GM18502 (cell line): Measurements from ENCODE around the gene LILRB3.
"Not testable (repeated sequence)": the region's sequence is repeated elsewhere in the genome, so short reads cannot be mapped to it uniquely, and the experiment has no call there.

ENCODE experiments used
- ATAC-seq: cut with Tn5 transposase; IDR thresholded peaks from one replicate; pipeline ENCODE4 v1.9.1; 2021; ENCODE audit warnings: mild to moderate bottlenecking; ENCODE audit not compliant: unreplicated experiment, poor library complexity

LILRB3 gene

DNA sequence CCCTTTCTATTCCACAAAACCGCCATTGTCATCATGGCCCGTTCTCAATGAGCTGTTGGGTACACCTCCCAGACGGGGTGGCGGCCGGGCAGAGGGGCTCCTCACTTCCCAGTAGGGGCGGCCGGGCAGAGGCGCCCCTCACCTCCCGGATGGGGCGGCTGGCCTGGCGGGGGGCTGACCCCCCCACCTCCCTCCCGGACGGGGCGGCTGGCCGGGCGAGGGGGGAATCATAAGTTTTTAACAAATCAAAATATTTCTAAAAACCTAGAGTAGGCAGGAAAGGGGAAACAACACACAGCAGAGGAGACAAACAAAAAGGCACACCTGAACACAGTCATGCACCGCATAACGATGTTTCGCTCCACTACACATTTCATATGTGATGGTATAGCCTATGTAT, 8.1 kb downstream of the LILRB3 start:
- ATAC-seq = not testable (repeated sequence)

DNA sequence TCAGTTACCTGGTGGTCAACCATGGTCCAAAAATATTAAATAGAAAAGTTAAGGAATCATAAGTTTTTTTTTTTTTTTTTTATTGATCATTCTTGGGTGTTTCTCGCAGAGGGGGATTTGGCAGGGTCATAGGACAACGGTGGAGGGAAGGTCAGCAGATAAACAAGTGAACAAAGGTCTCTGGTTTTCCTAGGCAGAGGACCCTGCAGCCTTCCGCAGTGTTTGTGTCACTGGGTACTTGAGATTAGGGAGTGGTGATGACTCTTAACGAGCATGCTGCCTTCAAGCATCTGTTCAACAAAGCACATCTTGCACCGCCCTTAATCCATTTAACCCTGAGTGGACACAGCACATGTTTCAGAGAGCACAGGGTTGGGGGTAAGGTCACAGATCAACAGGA, 8.6 kb downstream of the LILRB3 start:
- not testable (repeated sequence) for ATAC-seq

DNA sequence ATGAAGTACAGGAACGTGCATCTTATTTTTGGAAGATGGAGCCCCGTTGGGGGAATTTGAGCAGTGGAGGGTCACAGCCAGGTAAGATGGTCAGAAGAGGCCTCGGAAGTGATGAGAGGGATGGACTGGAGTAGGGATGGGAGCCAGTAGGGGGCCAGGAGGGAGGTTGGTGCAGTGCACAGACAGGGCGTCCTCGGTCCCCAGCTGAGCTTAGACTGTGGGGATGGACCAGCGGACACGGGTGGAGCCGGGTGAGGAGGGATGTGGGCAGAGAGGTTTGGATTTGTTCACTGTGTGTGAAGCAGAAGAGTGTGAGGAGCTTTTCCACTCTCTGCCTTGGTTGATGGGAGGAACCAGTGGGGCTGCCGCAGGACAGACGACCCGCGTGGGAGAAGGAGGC, 11.6 kb downstream of the LILRB3 start:
- no peak for ATAC-seq

DNA sequence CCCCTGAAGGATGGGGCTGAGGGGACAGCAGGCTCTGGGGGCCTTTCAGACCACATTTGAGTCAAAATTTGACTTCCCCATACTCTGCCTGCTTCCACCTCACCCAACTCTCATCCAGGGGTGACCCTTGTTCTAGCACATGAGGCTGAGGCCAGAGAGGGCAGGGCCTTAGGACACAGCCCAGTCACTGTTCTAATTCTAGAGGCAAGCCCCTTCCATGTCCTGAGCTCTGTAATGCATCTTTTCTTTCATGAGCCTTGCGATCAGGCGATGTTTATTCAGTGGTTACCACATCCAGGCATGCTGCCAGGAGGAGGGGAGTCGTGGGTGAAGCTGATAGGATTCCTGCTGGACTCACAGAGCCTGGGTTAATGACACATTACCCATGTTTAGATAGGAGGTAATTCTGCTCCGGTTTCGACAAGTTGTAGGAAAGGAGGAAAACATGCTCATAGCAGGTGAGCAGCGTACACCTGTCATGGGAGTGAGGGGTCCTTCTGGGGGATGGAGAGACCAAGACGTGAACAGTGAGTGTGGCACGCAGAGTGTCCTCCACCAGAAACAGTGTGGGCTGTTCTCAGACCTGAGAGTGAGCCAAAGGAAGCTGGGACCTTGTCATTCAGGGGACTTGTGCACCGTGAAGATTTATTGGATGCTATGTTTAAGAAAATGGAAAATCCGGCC, 12.9 kb downstream of the LILRB3 start:
- ATAC-seq = no peak

DNA sequence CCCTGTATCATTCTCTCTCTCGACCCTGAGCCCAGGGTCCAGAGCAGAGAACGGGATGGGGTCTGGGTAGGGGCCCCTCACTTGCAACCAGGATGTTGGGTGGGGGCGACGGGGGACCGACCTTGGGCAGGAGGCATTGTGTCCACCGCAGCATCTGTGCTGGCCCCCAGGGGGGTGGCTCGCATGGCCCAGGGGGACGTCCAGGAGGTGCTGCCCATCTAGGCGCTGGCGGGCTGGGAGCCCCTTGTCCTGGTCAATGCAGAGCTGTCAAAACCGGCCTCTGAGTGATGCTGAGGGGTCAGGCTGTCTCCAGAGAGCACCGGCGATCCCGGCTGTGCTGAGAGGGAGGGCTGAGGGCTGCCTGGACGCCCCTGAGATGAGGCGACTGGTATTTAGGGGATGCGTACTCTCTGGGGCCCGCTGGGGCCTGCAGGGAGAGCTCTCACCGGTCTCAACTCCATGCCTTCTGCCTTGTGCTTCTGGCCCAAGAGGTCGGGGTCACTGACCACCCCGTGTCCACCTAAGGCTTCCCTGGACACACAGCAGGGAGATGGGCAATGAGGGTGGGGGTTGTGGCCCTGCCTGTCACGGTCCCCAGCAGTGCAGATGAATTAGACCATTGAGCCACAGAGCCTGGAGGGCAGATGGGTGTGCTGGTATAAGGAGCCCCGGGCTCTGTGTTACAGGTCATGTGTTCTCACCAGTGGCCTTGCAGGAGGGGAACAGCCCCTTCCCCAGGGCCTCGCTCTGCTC, 13.6 kb downstream of the LILRB3 start:
- no peak for ATAC-seq

DNA sequence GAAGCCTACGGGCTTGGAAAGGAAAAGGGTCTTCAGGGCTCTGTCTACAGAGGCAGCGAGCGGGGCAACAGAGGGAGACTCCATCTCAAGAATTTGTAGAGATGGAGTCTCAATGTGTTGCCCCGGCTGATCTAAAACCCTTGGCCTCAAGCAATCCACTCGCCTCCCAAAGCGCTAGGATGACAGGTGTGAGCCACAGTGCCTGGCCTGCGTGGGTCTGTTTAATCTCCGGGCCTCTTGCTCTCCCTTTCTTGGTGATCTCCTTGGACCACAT, 14.1 kb downstream of the LILRB3 start:
- no peak for ATAC-seq

DNA sequence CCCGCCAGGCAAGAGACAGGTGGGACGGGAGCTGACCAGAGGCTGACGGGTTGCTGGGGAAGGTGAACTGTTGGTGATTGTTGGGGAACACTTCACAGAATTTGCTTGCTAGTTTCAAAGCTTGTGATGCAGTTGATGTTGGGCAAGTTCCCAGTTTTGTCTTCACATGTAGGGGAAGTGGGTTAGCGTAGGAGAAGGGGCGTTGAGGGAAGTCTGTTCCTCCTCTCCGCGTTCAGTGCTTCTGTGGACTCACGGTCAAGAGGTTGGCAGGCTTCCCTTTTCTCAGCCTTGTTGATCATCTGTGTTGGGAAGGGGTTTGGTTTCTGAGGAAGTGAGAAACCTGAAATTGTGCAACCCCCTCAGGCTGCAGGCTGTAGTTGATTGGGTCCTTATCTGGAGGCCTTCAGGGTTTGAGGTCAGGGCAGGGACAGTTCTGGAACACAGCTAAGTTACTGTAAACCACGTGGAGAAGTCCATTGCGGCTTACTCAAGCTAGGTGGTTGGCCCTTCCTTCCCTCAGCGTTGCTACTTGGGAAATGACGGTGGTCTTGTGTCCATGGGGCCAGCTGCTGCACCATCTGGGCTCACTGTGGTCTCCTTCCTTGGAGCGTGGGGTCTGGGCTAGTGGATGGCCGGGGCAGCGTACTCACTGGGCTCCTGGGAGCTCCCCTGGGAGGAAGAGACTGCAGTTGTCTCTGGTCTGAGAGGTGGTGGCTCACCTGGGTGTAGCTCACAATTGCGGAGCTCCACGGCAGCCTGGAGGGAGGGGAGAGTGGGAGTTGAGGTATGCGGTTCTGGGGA, 14.6 kb downstream of the LILRB3 start:
- ATAC-seq = peak; percentile 36

DNA sequence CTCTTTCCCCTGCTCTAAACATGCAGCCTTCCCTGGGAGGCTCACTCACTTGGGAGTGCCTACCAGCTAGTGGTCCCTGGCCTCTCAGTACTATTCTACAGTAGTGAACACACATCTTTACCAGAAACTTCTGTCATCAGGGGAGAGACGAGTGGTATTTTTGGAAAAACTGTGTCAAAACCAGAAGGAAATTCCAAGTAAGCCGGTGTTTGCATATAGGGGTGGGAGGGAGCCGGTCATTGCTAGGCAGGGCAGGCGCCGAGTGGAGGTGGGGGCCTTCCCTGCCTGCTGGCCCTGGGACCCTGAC, 15.2 kb downstream of the LILRB3 start:
- no peak for ATAC-seq

DNA sequence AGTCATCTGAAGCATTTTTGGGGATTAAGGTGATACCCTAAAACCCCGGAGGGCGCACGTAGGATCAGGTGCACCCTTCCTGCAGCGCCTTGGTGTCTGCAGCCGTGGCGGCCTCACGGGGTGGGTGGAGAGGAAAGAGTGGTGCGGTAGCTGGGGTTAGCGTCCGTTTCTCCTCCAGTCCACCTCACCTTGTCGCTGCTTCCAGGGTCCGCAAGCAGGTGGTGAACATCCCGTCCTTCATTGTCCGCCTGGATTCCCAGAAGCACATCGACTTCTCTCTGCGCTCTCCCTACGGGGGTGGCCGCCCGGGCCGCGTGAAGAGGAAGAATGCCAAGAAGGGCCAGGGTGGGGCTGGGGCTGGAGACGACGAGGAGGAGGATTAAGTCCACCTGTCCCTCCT, 15.6 kb downstream of the LILRB3 start:
- ATAC-seq = not testable (repeated sequence)

DNA sequence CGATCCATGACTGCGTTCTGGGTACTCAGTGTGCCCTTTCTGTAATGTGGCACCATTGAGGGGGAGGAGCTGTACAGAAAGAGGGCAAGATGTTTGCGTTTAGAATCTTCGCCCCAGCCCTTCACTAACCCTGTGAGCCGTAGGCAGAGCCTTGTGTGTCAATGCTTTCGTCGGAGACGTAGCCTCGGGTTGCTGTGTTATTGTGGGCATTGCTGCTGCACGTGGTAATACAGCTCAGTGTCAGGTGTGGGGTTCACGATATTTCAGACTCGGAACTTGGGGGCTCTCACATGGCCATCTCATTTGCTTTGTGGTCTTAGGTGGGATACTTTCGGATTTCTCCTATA, 16.0 kb downstream of the LILRB3 start:
- no peak for ATAC-seq

DNA sequence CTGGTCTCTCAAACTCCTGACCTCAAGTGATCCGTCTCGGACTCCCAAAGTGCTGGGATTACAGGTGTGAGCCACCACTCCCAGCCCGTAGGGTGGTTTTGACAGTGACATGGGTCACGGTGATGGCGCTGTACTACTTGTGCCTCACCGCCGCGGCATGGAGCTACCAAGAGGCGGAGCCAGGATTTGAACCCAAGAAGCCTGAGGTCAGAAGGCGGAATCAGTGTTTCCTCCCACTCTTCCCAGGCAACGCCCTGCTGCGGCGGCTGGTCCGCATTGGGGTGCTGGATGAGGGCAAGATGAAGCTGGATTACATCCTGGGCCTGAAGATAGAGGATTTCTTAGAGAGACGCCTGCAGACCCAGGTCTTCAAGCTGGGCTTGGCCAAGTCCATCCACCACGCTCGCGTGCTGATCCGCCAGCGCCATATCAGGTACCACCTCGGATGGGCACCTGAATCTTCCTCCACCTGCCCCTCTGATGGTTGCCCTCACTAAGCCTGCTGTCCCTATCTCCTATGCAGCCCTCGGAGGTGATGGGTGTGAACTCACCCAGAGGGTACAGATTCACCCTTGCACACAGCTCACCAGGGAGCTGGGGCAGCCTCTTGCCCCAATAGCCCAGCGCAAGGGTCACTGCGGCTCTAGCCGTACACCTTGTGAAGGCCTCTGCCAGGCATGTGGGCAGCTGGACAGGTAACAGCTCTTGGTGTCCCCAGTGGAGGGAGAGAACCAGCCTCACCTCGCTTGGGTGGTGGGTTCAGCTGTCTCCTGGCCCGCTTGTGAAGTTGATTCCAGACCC, 16.6 kb downstream of the LILRB3 start:
- ATAC-seq = no peak

DNA sequence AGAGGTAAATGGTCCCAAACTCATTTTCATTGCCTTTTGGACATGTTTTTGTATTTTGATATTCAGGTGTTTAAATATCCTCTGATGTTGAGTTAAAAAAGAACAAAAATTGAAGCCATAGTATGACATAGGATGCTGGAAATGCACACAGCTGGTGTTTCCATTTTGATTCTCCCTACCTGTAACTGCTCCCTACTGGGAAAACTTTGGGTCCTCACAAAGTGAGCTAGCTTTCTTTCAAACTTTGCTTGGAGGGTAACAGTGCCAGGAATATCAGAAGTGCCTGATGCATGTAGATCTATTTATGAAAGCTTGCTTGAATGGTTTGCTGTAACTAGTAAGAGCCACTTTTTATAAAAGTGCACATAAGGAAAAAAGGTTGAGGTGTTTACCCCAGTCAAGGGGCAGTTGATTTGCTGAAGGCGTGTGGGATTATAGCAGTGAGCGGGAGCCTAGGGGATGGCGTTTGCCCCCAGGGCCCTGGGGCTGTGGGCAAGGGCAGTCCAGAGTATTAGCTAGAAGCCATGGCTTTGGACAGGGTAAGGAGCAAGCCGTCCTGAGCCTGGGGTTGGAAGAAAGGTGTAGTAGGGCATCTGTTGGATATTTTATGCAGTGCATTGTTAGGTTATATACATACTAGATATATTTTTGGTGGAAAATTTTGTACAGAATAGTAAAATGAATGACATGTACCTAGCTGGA, 17.9 kb downstream of the LILRB3 start:
- ATAC-seq = no peak

DNA sequence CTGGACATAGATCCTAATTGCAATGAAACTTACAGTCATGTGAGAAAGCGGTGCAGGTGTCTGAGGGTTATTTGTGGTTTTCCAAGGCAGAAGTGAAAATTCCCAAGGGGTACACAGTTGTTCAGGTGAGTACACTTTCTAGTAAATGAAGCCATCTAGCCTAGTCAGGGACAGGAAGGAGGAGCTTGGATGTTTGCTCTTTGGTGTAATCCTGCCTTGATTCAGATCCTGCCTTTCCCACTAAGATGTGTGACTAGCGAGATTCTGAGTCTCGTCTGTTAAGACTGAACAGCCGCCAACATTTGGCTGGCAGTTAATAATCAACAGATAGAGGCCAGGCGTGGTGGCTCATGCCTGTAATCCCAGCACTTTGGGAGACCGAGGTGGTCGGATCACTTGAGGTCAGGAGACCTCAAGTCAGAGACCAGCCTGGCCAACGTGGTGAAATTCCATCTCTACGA, 19.6 kb downstream of the LILRB3 start:
- ATAC-seq = no peak

DNA sequence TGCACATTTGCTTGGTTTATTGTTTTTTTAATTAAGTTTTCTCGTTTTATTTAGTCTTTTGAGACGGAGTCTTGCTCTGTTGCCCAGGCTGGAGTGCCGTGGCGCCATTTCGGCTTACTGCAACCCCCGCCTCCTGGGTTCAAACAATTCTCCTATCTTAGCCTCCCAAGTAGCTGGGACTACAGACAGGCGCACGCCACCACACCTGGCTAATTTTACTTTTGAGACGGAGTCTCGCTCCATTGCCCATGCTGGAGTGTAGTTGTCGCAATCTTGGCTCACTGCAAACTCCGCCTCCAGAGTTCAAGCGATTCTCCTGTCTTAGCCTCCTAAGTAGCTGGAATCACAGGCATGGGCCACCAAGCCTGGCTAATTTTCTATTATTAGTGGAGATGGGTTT, 20.8 kb downstream of the LILRB3 start:
- no peak for ATAC-seq

DNA sequence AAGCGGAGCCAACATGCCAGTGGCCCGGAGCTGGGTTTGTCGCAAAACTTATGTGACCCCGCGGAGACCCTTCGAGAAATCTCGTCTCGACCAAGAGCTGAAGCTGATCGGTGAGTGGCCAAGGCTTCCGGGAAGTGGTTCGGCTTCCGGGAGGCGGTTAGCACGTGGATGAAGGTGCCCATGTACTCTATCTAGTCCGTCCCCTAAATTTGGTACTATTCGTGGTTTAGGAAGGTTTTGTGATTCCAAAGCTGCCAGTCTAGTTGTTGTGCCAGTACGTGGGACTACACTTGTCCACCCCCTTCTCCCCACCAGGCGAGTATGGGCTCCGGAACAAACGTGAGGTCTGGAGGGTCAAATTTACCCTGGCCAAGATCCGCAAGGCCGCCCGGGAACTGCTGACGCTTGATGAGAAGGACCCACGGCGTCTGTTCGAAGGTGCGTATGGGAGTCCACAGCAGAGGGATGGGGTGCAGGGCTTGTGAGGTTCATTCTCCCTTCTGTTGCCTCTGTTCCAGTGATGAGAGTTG, 21.6 kb downstream of the LILRB3 start:
- no peak for ATAC-seq

DNA sequence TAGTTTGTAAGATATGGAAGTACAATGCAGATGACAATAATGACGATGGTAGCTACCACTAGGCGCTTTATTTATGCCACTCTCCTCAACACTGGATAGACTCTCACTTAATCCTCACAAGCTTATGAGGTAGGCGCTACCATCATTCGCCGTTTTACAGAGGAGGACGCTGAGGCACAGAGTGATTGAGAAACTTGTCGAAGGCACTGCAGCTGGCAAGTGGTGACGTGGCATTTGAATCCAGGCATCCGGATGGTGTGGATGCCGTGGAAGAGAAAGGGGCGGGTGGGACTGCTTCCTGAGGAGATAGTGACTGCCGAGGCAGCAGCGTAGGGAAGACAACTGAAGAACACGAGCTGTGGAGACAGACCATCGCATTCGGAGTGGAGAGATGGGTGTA, 23.4 kb downstream of the LILRB3 start:
- ATAC-seq = no peak

DNA sequence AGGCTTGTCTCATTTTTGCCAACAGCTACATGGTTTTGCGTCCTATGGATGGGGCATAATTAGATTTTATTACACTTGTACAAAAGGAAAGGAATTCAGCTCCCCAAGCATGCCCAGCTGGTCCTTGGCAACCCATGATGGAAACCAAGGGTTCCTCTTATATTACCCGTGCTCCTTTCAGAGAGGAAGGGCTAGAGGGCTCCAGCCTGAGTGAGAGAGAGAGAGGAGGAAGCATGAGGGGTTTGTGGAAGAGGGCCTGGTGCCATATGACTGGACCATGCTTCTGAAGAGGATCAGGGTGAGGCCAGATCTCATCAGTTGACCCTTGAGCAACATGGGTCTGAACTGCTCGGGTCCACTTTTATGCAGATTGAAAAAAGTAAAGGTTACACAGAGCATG, 25.7 kb downstream of the LILRB3 start:
- ATAC-seq = no peak

DNA sequence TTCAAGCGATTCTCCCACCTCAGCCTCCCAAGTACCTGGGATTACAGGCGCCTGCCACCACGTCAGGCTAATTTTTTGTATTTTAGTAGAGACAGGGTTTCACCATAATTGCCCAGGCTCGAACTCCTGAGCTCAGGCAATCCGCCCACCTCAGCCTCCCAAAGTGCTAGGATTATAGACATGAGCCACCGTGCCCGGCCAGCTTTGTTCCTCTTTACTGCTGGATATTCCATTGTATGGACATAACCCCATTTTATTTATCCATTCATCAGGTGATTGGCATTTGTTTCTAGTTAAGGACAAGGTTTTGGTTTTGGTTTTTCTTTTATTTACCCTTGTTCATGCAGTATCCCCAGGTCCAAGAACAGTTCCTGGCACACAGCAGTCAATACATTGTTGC, 26.3 kb downstream of the LILRB3 start:
- ATAC-seq = no peak

DNA sequence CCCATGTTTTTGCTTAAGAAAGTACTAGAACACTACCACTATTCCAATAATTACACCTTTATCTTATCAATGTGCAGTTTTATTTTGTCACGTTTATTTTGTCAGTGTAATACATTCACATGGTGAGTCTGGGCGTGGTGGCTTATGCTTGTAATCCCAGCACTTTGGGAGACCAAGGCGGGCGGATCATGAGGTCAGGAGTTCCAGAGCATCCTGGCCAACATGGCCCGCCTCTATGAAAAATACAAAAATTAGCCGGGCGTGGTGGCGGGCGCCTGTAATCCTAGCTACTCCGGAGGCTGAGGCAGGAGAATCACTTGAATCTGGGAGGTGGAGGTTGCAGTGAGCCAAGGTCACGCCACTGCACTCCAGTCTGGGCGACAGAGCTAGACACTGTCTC, 28.3 kb downstream of the LILRB3 start:
- not testable (repeated sequence) for ATAC-seq

DNA sequence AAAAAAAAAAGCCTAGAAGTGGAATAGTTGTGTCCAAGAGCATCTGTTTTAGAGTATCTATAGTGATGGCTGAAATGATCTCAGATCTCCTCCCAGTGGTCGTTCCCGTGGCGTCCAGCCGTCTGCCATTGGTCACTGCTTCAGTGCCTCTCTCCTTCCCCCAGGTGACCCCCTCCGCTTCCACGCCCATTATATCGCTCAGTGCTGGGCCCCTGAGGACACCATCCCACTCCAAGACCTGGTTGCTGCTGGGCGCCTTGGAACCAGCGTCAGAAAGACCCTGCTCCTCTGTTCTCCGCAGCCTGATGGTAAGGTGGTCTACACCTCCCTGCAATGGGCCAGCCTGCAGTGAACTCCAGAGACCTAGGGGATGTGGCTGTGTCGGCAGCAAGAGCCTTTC, 29.8 kb downstream of the LILRB3 start:
- no peak for ATAC-seq
